HG03280 (cell line): ENCODE results near the gene M1AP.

Source experiments
- ATAC-seq: cut with Tn5 transposase; IDR thresholded peaks from one replicate; pipeline ENCODE4 v1.9.1; 2021; ENCODE audit warnings: mild to moderate bottlenecking, moderate library complexity; ENCODE audit not compliant: unreplicated experiment

Gene M1AP

GRCh38 chr2:74551530-74551929 lies 96.6 kb downstream of the M1AP start:
- no peak for ATAC-seq

- ATAC-seq: no peak
These were observed 97.9 kb downstream of the M1AP start for GRCh38 chr2:74550231-74550630.

GRCh38 chr2:74548900-74549826 lies 99.0 kb downstream of the M1AP start:
- ATAC-seq: no peak

GRCh38 chr2:74548285-74548899 lies 99.7 kb downstream of the M1AP start:
- ATAC-seq: no peak

GRCh38 chr2:74546004-74546403 lies 102.1 kb downstream of the M1AP start:
- no peak for ATAC-seq

- ATAC-seq: no peak
These were observed 103.5 kb downstream of the M1AP start for GRCh38 chr2:74544634-74545033.

- no peak for ATAC-seq
These were observed 105.2 kb downstream of the M1AP start for GRCh38 chr2:74542978-74543377.

- ATAC-seq: no peak
These were observed 107.8 kb downstream of the M1AP start for GRCh38 chr2:74540291-74540690.

- no peak for ATAC-seq
These were observed 109.2 kb downstream of the M1AP start for GRCh38 chr2:74538881-74539339.

- ATAC-seq: no peak
These were observed 111.0 kb downstream of the M1AP start for GRCh38 chr2:74537140-74537539.

GRCh38 chr2:74536166-74536950 lies 111.8 kb downstream of the M1AP start:
- no peak for ATAC-seq

GRCh38 chr2:74535440-74535965 lies 112.6 kb downstream of the M1AP start:
- no peak for ATAC-seq

GRCh38 chr2:74534411-74534810 lies 113.7 kb downstream of the M1AP start:
- ATAC-seq: no peak

GRCh38 chr2:74533464-74533863 lies 114.7 kb downstream of the M1AP start:
- no peak for ATAC-seq

GRCh38 chr2:74532222-74532621 lies 115.9 kb downstream of the M1AP start:
- no peak for ATAC-seq

GRCh38 chr2:74531666-74532065 lies 116.5 kb downstream of the M1AP start:
- ATAC-seq: no peak

GRCh38 chr2:74530239-74531187 lies 117.6 kb downstream of the M1AP start:
- ATAC-seq: peak; percentile 27

- ATAC-seq: peak; percentile 79
These were observed 118.5 kb downstream of the M1AP start, which contains the start of the genes AUP1 and HTRA2 for GRCh38 chr2:74529357-74530238. AUP1 (minus strand) TSS chr2:74529706; CDS start chr2:74529629, 77 bp downstream. HTRA2 (plus strand) TSS chr2:74529933; CDS start chr2:74530007, 74 bp downstream.
